Keratinocyte (primary cell): ENCODE data around the gene ANG. TPM values are rescaled to one million over a fixed set of nuclear protein-coding genes. Genes with fewer than 3 reads are reported as not detected.

ENCODE experiments used
- DNase-seq: peaks from one replicate; pipeline ENCODE4 v3.0.0-alpha.2; 2011; ENCODE audit warnings: low read depth, missing footprints, low spot score
- FAIRE-seq: peaks from 2 replicates; lab custom pipeline; 2011; peaks lifted over from hg19 to GRCh38; lab: Jason Lieb, UNC
- H2AFZ ChIP-seq: 2 replicates; pipeline ENCODE4 v1.6.0; 2012; ENCODE audit warnings: low read length, control low read depth, inconsistent platforms; ENCODE audit not compliant: control insufficient read depth
- H3K27ac ChIP-seq: 2 replicates; pipeline ENCODE4 v1.5.1; 2011; ENCODE audit warnings: low read length; ENCODE audit not compliant: control insufficient read depth, insufficient read depth
- H3K27me3 ChIP-seq: 3 replicates; pipeline ENCODE4 v1.6.0; 2011; ENCODE audit warnings: low read length; ENCODE audit not compliant: control insufficient read depth, insufficient read depth; ENCODE audit errors: extremely low read depth
- H3K36me3 ChIP-seq, 2 experiments: 2 replicates in 1 of 2; 3 replicates in 1 of 2; pipeline ENCODE4 v1.5.1; 2011; ENCODE audit warnings: low read length in 2 of 2, mild to moderate bottlenecking in 1 of 2; ENCODE audit not compliant: control insufficient read depth in 2 of 2, insufficient read depth in 2 of 2; ENCODE audit errors: extremely low read depth in 1 of 2
- H3K4me1 ChIP-seq: 3 replicates; pipeline ENCODE4 v1.5.1; 2011; ENCODE audit warnings: low read length; ENCODE audit not compliant: control insufficient read depth, insufficient read depth; ENCODE audit errors: extremely low read depth
- H3K4me2 ChIP-seq: 3 replicates; pipeline ENCODE4 v1.6.0; 2011; ENCODE audit warnings: low read depth, low read length; ENCODE audit not compliant: control insufficient read depth, insufficient read depth; ENCODE audit errors: extremely low read depth
- H3K4me3 ChIP-seq, 3 experiments: fragments of 200-600 bp in 1 of 3; sonication (generic) in 1 of 3; 2 replicates in 2 of 3; 3 replicates in 1 of 3; pipeline ENCODE4 v1.5.1; 2011 to 2016; ENCODE audit warnings: low read length in 3 of 3, mild to moderate bottlenecking in 3 of 3, control low read depth in 2 of 3, inconsistent platforms in 1 of 3, low read depth in 1 of 3, mixed read lengths in 1 of 3, mixed run types in 1 of 3, moderate library complexity in 1 of 3; ENCODE audit not compliant: control insufficient read depth in 2 of 3, insufficient read depth in 2 of 3; ENCODE audit errors: extremely low read depth in 1 of 3
- H3K79me2 ChIP-seq: 2 replicates; pipeline ENCODE4 v1.6.0; 2012; ENCODE audit warnings: low read length; ENCODE audit not compliant: control insufficient read depth, insufficient read depth
- H3K9ac ChIP-seq: 3 replicates; pipeline ENCODE4 v1.6.0; 2011; ENCODE audit warnings: low read length; ENCODE audit not compliant: control insufficient read depth, insufficient read depth; ENCODE audit errors: extremely low read depth
- H3K9me1 ChIP-seq: 3 replicates; pipeline ENCODE4 v1.6.0; 2011; ENCODE audit warnings: low read length; ENCODE audit not compliant: control insufficient read depth, insufficient read depth; ENCODE audit errors: extremely low read depth
- H3K9me3 ChIP-seq: 2 replicates; pipeline ENCODE4 v1.5.1; 2012; ENCODE audit warnings: low read depth, low read length; ENCODE audit not compliant: control insufficient read depth
- H4K20me1 ChIP-seq: 3 replicates; pipeline ENCODE4 v1.6.0; 2011; ENCODE audit warnings: low read length; ENCODE audit not compliant: control insufficient read depth, insufficient read depth; ENCODE audit errors: extremely low read depth
- CTCF ChIP-seq, 3 experiments: IDR thresholded peaks in 1 of 3; conservative IDR thresholded peaks in 1 of 3; optimal IDR thresholded peaks in 1 of 3; 2 replicates in 2 of 3; 3 replicates in 1 of 3; pipeline versions ENCODE3 to v1.5.1; 2011; ENCODE audit warnings: low read length in 3 of 3, mild to moderate bottlenecking in 3 of 3, moderate library complexity in 2 of 3, control low read depth in 1 of 3, inconsistent platforms in 1 of 3; ENCODE audit not compliant: insufficient read depth in 2 of 3; ENCODE audit errors: extremely low read depth in 1 of 3
- EZH2 ChIP-seq: IDR thresholded peaks from one replicate; pipeline ENCODE4 v1.6.1; 2012; ENCODE audit warnings: inconsistent platforms, mild to moderate bottlenecking, low read length, moderate library complexity
- dilution Hi-C: fragments of 300-500 bp; cut with MboI; formaldehyde crosslinking; loops from one replicate; pipeline ENCODE4 v1.7.0; 2020; ENCODE audit warnings: low sequenced_read_pairs; ENCODE audit not compliant: extremely low pct_ligation_motif_present
- polyA plus RNA-seq, 5 experiments: library from polyadenylated mRNA; depleted of rRNA in 3 of 5; stranded (reverse) in 3 of 5; stranded (forward) in 1 of 5; unstranded in 1 of 5; fragments of >200 nt; gene quantifications; 1 replicate in 1 of 5; 2 replicates in 3 of 5; 3 replicates in 1 of 5; pipeline versions ENCODE4 v1.2.1 to v1.2.3, GENCODE V29; 2011 to 2012; ENCODE audit warnings: missing spikeins in 2 of 5, low read depth in 1 of 5, low replicate concordance in 1 of 5

The ANG gene
- polyA plus RNA-seq, 1 donor (not counting 4 experiments of a cell fraction or from before 2014, with no cell fraction given) = 4.0 TPM

DNA sequence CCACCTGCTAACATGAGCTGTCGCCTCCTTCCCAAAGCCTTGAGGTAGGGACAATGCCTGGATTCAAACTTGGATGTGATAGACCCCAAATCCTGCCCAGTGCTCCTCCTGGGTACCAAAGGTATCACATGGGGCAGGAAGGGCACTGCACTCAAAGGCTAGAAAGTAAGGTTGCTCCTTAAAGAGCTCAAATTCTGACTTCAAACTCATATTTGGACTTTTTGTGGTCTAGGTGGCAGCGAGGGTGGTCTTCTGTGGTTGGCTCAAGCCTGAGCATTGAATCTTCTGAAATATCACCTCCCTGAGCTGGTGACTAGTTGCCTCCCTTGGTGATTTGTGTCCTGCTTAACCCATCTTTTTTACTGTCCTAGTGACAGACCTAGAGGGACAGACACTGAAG, 12.5 kb upstream of the ANG start:
- no peaks in the 10 kb centered on the region for H3K36me3 ChIP-seq
- dilution Hi-C loops = no loop called here
- FAIRE-seq = no peak

GRCh38 chr14:20679907-20680306, 8.7 kb upstream of the ANG start:
- Histone ChIP-seq H3K27ac (no peak overlapping the region), H3K9me1 (no peaks in the 10 kb centered on the region), H3K36me3 (no peaks in the 10 kb centered on the region), H3K9ac (no peak overlapping the region), H3K27me3 (no peaks in the 10 kb centered on the region), H3K4me1 (peaks cover 12% of the 10 kb centered on the region), H3K4me2 (peak overlapping the region; percentile 88), H4K20me1 (no peaks in the 10 kb centered on the region), H3K4me3 (no peak overlapping the region), H3K79me2 (no peaks in the 10 kb centered on the region), H2AFZ (no peak overlapping the region), H3K9me3 (no peaks in the 10 kb centered on the region)
- peak; percentile 56 for DNase-seq
- TF ChIP-seq EZH2 (no peak), CTCF (optimal IDR thresholded peaks at IDR 0.05 in 1 of 3, IDR thresholded peaks at IDR 0.05 in 1 of 3, conservative IDR thresholded peaks at IDR 0.05 in 1 of 3; ENCODE audit: extremely low read depth in 1 of 3, insufficient read depth in 2 of 3, low read length in 3 of 3) (no peak)
- dilution Hi-C loops = no loop called here
- FAIRE-seq = no peak

More for the DNA sequence above, 12.5 kb upstream of the ANG start:
- Histone ChIP-seq H3K9me1 (no peaks in the 10 kb centered on the region), H3K4me2 (no peak overlapping the region), H2AFZ (no peak overlapping the region), H3K9ac (no peak overlapping the region), H3K27me3 (no peaks in the 10 kb centered on the region), H3K4me3 (no peak overlapping the region), H3K9me3 (no peaks in the 10 kb centered on the region), H4K20me1 (no peaks in the 10 kb centered on the region), H3K27ac (no peak overlapping the region), H3K79me2 (no peaks in the 10 kb centered on the region), H3K4me1 (peaks cover 10% of the 10 kb centered on the region)
- no peak for DNase-seq
- no peak for TF ChIP-seq CTCF (optimal IDR thresholded peaks at IDR 0.05 in 1 of 3, IDR thresholded peaks at IDR 0.05 in 1 of 3, conservative IDR thresholded peaks at IDR 0.05 in 1 of 3; ENCODE audit: extremely low read depth in 1 of 3, insufficient read depth in 2 of 3, low read length in 3 of 3)
- TF ChIP-seq EZH2 = no peak
